GM18858 (cell line): ENCODE results near the gene GRIP1.
A peak's percentile ranks its signal among the peaks of the same experiment; 100 is the strongest.

Experiments
- ATAC-seq: cut with Tn5 transposase; IDR thresholded peaks from one replicate; pipeline ENCODE4 v1.9.1; 2021; ENCODE audit not compliant: unreplicated experiment

Gene GRIP1

GRCh38 chr12:66694666-66695613 lies 16.1 kb upstream of the GRIP1 start:
- ATAC-seq: no peak

GRCh38 chr12:66693901-66694513 lies 15.1 kb upstream of the GRIP1 start:
- ATAC-seq: peak; percentile 82

GRCh38 chr12:66692986-66693385 lies 14.1 kb upstream of the GRIP1 start:
- ATAC-seq: no peak

- ATAC-seq: no peak
Observed at GRCh38 chr12:66692170-66692569, 13.3 kb upstream of the GRIP1 start.

GRCh38 chr12:66688846-66689439 lies 10.1 kb upstream of the GRIP1 start:
- peak; percentile 56 for ATAC-seq

- ATAC-seq: no peak
Observed at GRCh38 chr12:66684222-66684621, 5.3 kb upstream of the GRIP1 start.

GRCh38 chr12:66683822-66684221 lies 4.9 kb upstream of the GRIP1 start:
- ATAC-seq: no peak

- ATAC-seq: no peak
Observed at GRCh38 chr12:66683073-66683472, 4.2 kb upstream of the GRIP1 start.

- no peak for ATAC-seq
Observed at GRCh38 chr12:66679461-66680084, 697 bp upstream of the GRIP1 start.

- no peak for ATAC-seq
Observed at GRCh38 chr12:66676241-66676640, 2.6 kb downstream of the GRIP1 start.

- ATAC-seq: no peak
Observed at GRCh38 chr12:66674495-66675122, 4.3 kb downstream of the GRIP1 start.

- ATAC-seq: no peak
Observed at GRCh38 chr12:66669541-66669940, 9.3 kb downstream of the GRIP1 start.

GRCh38 chr12:66668311-66668710 lies 10.6 kb downstream of the GRIP1 start:
- no peak for ATAC-seq

- no peak for ATAC-seq
Observed at GRCh38 chr12:66667906-66668305, 11.0 kb downstream of the GRIP1 start.

GRCh38 chr12:66666481-66666880 lies 12.4 kb downstream of the GRIP1 start:
- ATAC-seq: no peak

- ATAC-seq: no peak
Observed at GRCh38 chr12:66665435-66665985, 13.4 kb downstream of the GRIP1 start.

- ATAC-seq: no peak
Observed at GRCh38 chr12:66664076-66664475, 14.8 kb downstream of the GRIP1 start.

GRCh38 chr12:66663611-66664010 lies 15.3 kb downstream of the GRIP1 start:
- no peak for ATAC-seq

GRCh38 chr12:66662729-66663128 lies 16.1 kb downstream of the GRIP1 start:
- no peak for ATAC-seq

- ATAC-seq: peak; percentile 44
Observed at GRCh38 chr12:66662179-66662578, 16.7 kb downstream of the GRIP1 start.

GRCh38 chr12:66661357-66661756 lies 17.5 kb downstream of the GRIP1 start:
- no peak for ATAC-seq
